NK-92 treated with Interleukin-12 subunit alpha and Interleukin-12 subunit beta, amount 100 ng/mL, for 24 hours (cell line): Measurements from ENCODE around the gene SLC2A9.
"Not testable (repeated sequence)": the region's sequence is repeated elsewhere in the genome, so short reads cannot be mapped to it uniquely, and the experiment has no call there.

Source experiments
- DNase-seq: peaks from one replicate; lab custom pipeline; 2025; lab: John Stamatoyannopoulos, UW

The SLC2A9 gene

GRCh38 chr4:9820343-9820742 lies 201.0 kb downstream of the SLC2A9 start:
- no peak for DNase-seq

- DNase-seq = no peak
Measured at GRCh38 chr4:9816285-9816684, 205.0 kb downstream of the SLC2A9 start.

DNA sequence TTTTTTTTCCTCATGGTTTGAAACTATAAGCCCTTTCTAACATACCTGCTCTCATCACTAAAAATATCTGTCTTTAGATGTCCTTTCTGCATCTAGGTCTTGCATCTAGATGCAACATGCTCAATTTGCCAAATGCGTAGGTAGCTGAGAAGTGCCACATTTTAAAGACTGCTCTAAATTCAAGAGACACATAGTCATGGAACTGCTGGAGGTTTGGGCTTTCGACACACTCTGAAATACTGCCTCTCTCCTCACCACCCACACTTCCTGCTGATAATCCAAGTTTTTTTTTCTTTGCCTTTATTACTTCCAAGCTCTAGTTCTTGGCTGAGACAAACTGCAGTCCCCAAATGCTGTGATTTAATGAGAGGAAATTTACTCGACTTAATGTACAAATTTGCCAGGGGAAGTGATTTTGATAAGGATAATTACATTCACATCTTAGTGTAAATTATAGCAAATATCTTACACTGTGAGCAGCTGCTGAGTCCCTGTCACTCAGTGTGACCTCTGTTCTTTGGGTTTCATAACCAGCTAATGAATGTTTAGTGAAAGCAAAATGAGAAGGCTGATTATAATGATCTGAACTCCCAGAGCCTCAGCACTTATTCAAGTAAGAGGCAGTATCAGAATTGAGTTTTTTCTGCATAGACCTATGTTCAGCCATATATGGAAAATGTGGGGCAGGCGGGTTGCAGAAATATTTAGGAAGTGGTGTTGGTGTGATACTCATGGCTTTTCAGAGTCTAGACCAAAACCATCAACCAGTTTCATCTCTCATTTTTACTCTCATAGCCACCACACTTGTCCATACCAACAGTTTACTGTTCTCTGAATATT lies 208.6 kb downstream of the SLC2A9 start:
- DNase-seq = no peak

GRCh38 chr4:9811806-9812205 lies 209.5 kb downstream of the SLC2A9 start:
- no peak for DNase-seq

DNA sequence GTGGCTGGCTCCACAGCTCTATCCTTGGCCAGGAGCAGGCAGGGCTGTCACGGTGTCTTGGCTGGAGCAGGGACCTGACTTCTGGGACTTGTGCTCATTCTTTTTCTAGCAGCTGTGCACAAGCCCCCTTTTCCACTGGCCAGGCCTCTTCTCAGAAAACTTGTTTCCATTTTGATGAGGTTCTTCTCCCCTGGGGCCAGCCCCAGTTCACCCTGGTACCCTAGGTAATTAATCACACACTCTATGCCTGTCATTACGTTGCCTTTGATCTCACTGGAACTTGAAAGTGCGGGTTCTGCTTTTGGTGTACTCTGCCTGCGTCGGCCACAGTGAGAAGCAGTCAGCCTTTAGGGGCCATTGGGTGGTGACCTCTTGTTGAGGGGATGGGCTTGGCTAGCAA lies 213.2 kb downstream of the SLC2A9 start:
- DNase-seq = no peak

DNA sequence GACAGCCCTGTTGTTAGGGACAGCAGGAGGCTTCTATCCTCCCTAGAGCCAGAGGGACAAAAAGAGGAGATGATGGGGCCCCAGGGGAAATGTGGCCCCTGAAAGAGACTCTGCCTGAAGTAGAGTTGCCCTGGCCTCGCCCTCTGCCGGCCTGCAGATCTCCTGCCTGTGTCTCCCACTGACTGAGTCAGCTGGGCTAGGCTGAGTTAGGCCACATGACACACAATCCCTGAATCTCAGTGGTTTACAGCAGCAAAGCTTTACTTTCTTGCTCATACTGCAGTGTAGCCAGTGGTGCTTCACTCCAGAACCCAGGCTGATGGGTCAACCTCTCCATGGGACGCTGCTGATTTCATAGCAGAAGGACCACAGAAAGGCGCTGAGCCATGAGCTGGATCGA lies 216.4 kb downstream of the SLC2A9 start:
- no peak for DNase-seq

GRCh38 chr4:9800848-9801247 lies 220.4 kb downstream of the SLC2A9 start:
- no peak for DNase-seq

DNA sequence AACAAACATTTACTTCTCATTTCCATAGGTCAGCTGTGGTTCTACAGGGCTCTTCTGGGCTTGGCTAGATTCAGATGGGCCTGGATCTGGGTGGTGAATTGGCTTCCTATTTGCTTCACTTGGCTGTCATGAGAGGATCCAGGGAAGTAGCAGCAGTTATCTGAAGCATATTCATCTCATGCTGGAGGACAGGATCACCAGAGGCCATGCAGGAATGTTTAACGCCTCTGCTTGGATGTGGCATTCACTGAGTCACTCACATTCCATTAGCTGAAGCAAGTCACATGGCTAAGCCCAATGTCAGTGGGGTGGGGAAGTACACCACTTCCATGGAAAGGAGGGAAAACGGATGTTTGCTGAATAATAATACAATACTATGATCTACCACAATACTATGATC lies 224.7 kb downstream of the SLC2A9 start:
- not testable (repeated sequence) for DNase-seq

- DNase-seq = no peak
Measured at GRCh38 chr4:9792381-9792780, 228.9 kb downstream of the SLC2A9 start.

DNA sequence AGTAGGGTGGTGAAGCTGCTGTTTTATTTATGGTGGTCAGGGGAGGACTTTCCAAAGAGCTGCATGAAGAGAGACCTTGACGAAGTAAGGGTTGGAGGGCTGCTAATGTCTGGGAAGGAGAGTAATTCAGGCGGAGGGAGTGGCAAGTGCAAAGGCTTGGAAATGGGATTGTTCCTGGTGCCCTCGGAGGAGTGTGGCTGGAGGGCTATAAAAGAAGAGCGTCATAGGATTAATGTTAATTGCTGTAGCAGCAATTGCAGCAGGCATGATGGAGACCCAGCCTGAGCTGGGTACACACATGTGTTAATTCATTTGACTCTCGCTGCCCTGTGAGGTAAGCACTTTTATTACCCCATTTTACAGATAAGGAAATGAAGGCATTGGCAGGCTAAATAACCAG lies 235.4 kb downstream of the SLC2A9 start:
- DNase-seq = not testable (repeated sequence)

GRCh38 chr4:9782136-9782436 lies 239.2 kb downstream of the SLC2A9 start:
- DNase-seq = no peak

GRCh38 chr4:9781343-9782135 lies 239.8 kb downstream of the SLC2A9 start, which contains the start of gene DRD5:
TSS of gene DRD5 (plus strand) at chr4:9781634. CDS start at chr4:9782030, 396 bp downstream.
- no peak for DNase-seq
